Activated T-helper 1 cell treated with anti-CD3 and anti-CD28 coated beads, Interleukin-12 subunit alpha, Interleukin-12 subunit beta, Interleukin-2, Interleukin-4 antibody, amounts not matched to agents 30 ng/mL and 10 ng/mL and 1 ng/mL, durations not matched to agents 14 hours and 24 hours and 36 hours (primary cell): ENCODE results near the gene HNRNPM. TPM values are rescaled to one million over a fixed set of nuclear protein-coding genes. Genes with fewer than 3 reads are reported as not detected.
A peak's percentile ranks its signal among the peaks of the same experiment; 100 is the strongest.

ENCODE experiments used
- DNase-seq: peaks from one replicate; pipeline ENCODE4 v3.0.0; 2021; ENCODE audit warnings: low spot score
- H3K27ac Mint-ChIP-seq: one replicate; pipeline ENCODE4 v1.8.0; 2021; ENCODE audit warnings: mild to moderate bottlenecking, mixed read lengths
- H3K27me3 Mint-ChIP-seq: one replicate; pipeline ENCODE4 v1.8.0; 2022; ENCODE audit warnings: mild to moderate bottlenecking, moderate library complexity, mixed read lengths; ENCODE audit not compliant: insufficient read depth
- H3K36me3 Mint-ChIP-seq: one replicate; pipeline ENCODE4 v1.8.0; 2021; ENCODE audit warnings: low read depth, mixed read lengths
- H3K4me1 Mint-ChIP-seq: one replicate; pipeline ENCODE4 v1.8.0; 2021; ENCODE audit warnings: low read depth, mixed read lengths
- H3K4me3 Mint-ChIP-seq: one replicate; pipeline ENCODE4 v1.8.0; 2021; ENCODE audit warnings: mild to moderate bottlenecking, moderate library complexity, mixed read lengths
- H3K9me3 Mint-ChIP-seq: one replicate; pipeline ENCODE4 v1.8.0; 2021; ENCODE audit warnings: mixed read lengths
- intact Hi-C: fragments of 100-400 bp; cut with micrococcal nuclease; formaldehyde crosslinking; loops from one replicate; pipeline ENCODE4 v1.15.1; 2024
- total RNA-seq: library from RNA; stranded (reverse); gene quantifications from 2 replicates; pipeline ENCODE4 v1.2.3, GENCODE V29; 2022

The HNRNPM gene
- total RNA-seq = 323 and 331 TPM in 2 replicates

GRCh38 chr19:8444677-8445487, at the start of gene HNRNPM:
TSS of gene HNRNPM (plus strand) at chr19:8444975. CDS start at chr19:8444999, 24 bp downstream.
- Mint-ChIP-seq H3K27ac (peak within 1 kb of the TSS; percentile 98), H3K4me1 (peaks cover 41% of the 10 kb centered on the region), H3K9me3 (no peaks in the 10 kb centered on the region), H3K4me3 (peak within 1 kb of the TSS; percentile 95), H3K36me3 (peaks cover 17% of the 10 kb centered on the region), H3K27me3 (peaks cover 1% of the 10 kb centered on the region)
- DNase-seq = peak; percentile 100
- intact Hi-C loops = loop anchor here (1.0 kb wide), 3 partner anchors 32 to 68 kb away; partner anchors contain the start of genes MARCHF2 and RAB11B

- Mint-ChIP-seq H3K36me3 (peaks cover 2% of the 10 kb centered on the region), H3K4me3 (no peak overlapping the region), H3K27ac (no peak overlapping the region), H3K27me3 (no peaks in the 10 kb centered on the region), H3K9me3 (no peaks in the 10 kb centered on the region), H3K4me1 (peaks cover 14% of the 10 kb centered on the region)
- no peak for DNase-seq
- intact Hi-C loops = loop anchor here (1.0 kb wide), 1 partner anchor 41 kb away; no protein-coding TSS in a partner anchor
Observed at GRCh38 chr19:8395621-8396082, 49.1 kb upstream of the HNRNPM start.

- no peak overlapping the region for H3K4me3 Mint-ChIP-seq
- H3K4me1 Mint-ChIP-seq = peaks cover 14% of the 10 kb centered on the region
- DNase-seq = no peak
- intact Hi-C loops = loop anchor here (1.0 kb wide), 1 partner anchor 42 kb away; no protein-coding TSS in a partner anchor
- no peak overlapping the region for H3K27ac Mint-ChIP-seq
- no peaks in the 10 kb centered on the region for H3K9me3 Mint-ChIP-seq
- peaks cover 2% of the 10 kb centered on the region for H3K36me3 Mint-ChIP-seq
- H3K27me3 Mint-ChIP-seq = no peaks in the 10 kb centered on the region
Observed at GRCh38 chr19:8396185-8396562, 48.6 kb upstream of the HNRNPM start.

- Mint-ChIP-seq H3K27ac (peak overlapping the region; percentile 27), H3K36me3 (peaks cover 2% of the 10 kb centered on the region), H3K4me1 (peaks cover 14% of the 10 kb centered on the region), H3K9me3 (no peaks in the 10 kb centered on the region), H3K4me3 (no peak overlapping the region), H3K27me3 (no peaks in the 10 kb centered on the region)
- intact Hi-C loops = loop anchor here (1.0 kb wide), 1 partner anchor 42 kb away; no protein-coding TSS in a partner anchor
- DNase-seq = peak; percentile 59
Observed at GRCh38 chr19:8396563-8397203, 48.1 kb upstream of the HNRNPM start.

GRCh38 chr19:8397271-8397670, 47.5 kb upstream of the HNRNPM start:
- Mint-ChIP-seq H3K27me3 (no peaks in the 10 kb centered on the region), H3K36me3 (peaks cover 2% of the 10 kb centered on the region), H3K27ac (no peak overlapping the region), H3K4me3 (no peak overlapping the region), H3K4me1 (peaks cover 14% of the 10 kb centered on the region), H3K9me3 (no peaks in the 10 kb centered on the region)
- no peak for DNase-seq
- intact Hi-C loops = no loop called here

- Mint-ChIP-seq H3K4me1 (peaks cover 14% of the 10 kb centered on the region), H3K9me3 (no peaks in the 10 kb centered on the region), H3K36me3 (peaks cover 2% of the 10 kb centered on the region), H3K27ac (no peak overlapping the region), H3K4me3 (no peak overlapping the region), H3K27me3 (no peaks in the 10 kb centered on the region)
- no peak for DNase-seq
- intact Hi-C loops = no loop called here
Observed at GRCh38 chr19:8397746-8398310, 46.9 kb upstream of the HNRNPM start.

- Mint-ChIP-seq H3K36me3 (peaks cover 2% of the 10 kb centered on the region), H3K4me3 (no peak overlapping the region), H3K27ac (no peak overlapping the region), H3K9me3 (no peaks in the 10 kb centered on the region), H3K27me3 (no peaks in the 10 kb centered on the region), H3K4me1 (peaks cover 14% of the 10 kb centered on the region)
- intact Hi-C loops = no loop called here
- no peak for DNase-seq
Observed at GRCh38 chr19:8398311-8398771, 46.4 kb upstream of the HNRNPM start.

- Mint-ChIP-seq H3K27ac (no peak overlapping the region), H3K4me3 (no peak overlapping the region), H3K36me3 (peaks cover 6% of the 10 kb centered on the region), H3K9me3 (no peaks in the 10 kb centered on the region), H3K4me1 (peaks cover 14% of the 10 kb centered on the region), H3K27me3 (no peaks in the 10 kb centered on the region)
- no peak for DNase-seq
- intact Hi-C loops = no loop called here
Observed at GRCh38 chr19:8399681-8400188, 45.0 kb upstream of the HNRNPM start.

GRCh38 chr19:8401981-8402411, 42.8 kb upstream of the HNRNPM start:
- Mint-ChIP-seq H3K27me3 (no peaks in the 10 kb centered on the region), H3K4me3 (no peak overlapping the region), H3K4me1 (peaks cover 4% of the 10 kb centered on the region), H3K9me3 (no peaks in the 10 kb centered on the region), H3K36me3 (peaks cover 6% of the 10 kb centered on the region), H3K27ac (no peak overlapping the region)
- no peak for DNase-seq
- intact Hi-C loops = no loop called here

- no peaks in the 10 kb centered on the region for H3K27me3 Mint-ChIP-seq
- no peaks in the 10 kb centered on the region for H3K4me1 Mint-ChIP-seq
- no peaks in the 10 kb centered on the region for H3K9me3 Mint-ChIP-seq
- intact Hi-C loops = no loop called here
- peaks cover 3% of the 10 kb centered on the region for H3K36me3 Mint-ChIP-seq
- H3K4me3 Mint-ChIP-seq = no peak overlapping the region
- no peak overlapping the region for H3K27ac Mint-ChIP-seq
- no peak for DNase-seq
Observed at GRCh38 chr19:8403098-8403819, 41.5 kb upstream of the HNRNPM start.

GRCh38 chr19:8403820-8404109, 41.0 kb upstream of the HNRNPM start:
- no peak for DNase-seq
- Mint-ChIP-seq H3K4me3 (no peak overlapping the region), H3K4me1 (no peaks in the 10 kb centered on the region), H3K9me3 (no peaks in the 10 kb centered on the region), H3K36me3 (peaks cover 3% of the 10 kb centered on the region), H3K27me3 (no peaks in the 10 kb centered on the region), H3K27ac (no peak overlapping the region)
- intact Hi-C loops = no loop called here

GRCh38 chr19:8404391-8405151, 40.2 kb upstream of the HNRNPM start:
- H3K27ac Mint-ChIP-seq = no peak overlapping the region
- intact Hi-C loops = no loop called here
- no peak for DNase-seq
- H3K4me3 Mint-ChIP-seq = no peak overlapping the region
- no peaks in the 10 kb centered on the region for H3K9me3 Mint-ChIP-seq
- no peaks in the 10 kb centered on the region for H3K27me3 Mint-ChIP-seq
- peaks cover 3% of the 10 kb centered on the region for H3K36me3 Mint-ChIP-seq
- no peaks in the 10 kb centered on the region for H3K4me1 Mint-ChIP-seq
